HepG2 (cell line): ENCODE results near the gene TEX51. TPM values are rescaled to one million over a fixed set of nuclear protein-coding genes. Genes with fewer than 3 reads are reported as not detected.

Experiments used
- ATAC-seq: fragments of 200-7000 bp; cut with Tn5 transposase; 3 replicates; pipeline ENCODE4 v1.9.1; 2020; ENCODE audit warnings: mild to moderate bottlenecking, moderate library complexity
- BruUV-seq: library from RNA; stranded (reverse); fragments of 400-500 nt; replicated peaks from 2 replicates; lab custom pipeline; 2021; lab: Mats Ljungman, UMichigan
- CTCF ChIA-PET: fragments of 300-600 bp; formaldehyde crosslinking; extraction: SDS; loops from one replicate; lab custom pipeline; 2021; ENCODE audit warnings: low total read pairs, inconsistent platforms, low intra/inter-chr PET ratio; lab: Yijun Ruan, JAX
- POLR2A ChIA-PET: fragments of 350-600 bp; sonication (Branson Sonifier 250); formaldehyde crosslinking; loops from one replicate; lab custom pipeline; 2020; ENCODE audit warnings: antibody characterized with exemption, inconsistent platforms; lab: Yijun Ruan, JAX
- DNase-seq: peaks from one replicate; pipeline ENCODE4 v3.0.0-alpha.2; 2015; ENCODE audit warnings: low spot score
- FAIRE-seq: peaks from 3 replicates; lab custom pipeline; 2011; peaks lifted over from hg19 to GRCh38; lab: Jason Lieb, UNC
- H2AFZ ChIP-seq: one replicate; pipeline ENCODE4 v1.6.1; 2011; ENCODE audit warnings: low read length, inconsistent platforms
- H3K27ac ChIP-seq: fragments of 300-600 bp; 3 replicates; pipeline ENCODE4 v1.8.0; 2011; ENCODE audit warnings: mixed run types, mild to moderate bottlenecking, mixed read lengths, low read length, inconsistent platforms; ENCODE audit not compliant: insufficient read depth; ENCODE audit errors: extremely low read length
- H3K27me3 ChIP-seq, 2 experiments: fragments of 200-600 bp in 1 of 2; 2 replicates in 1 of 2; 3 replicates in 1 of 2; pipeline versions ENCODE4 v1.6.0 to v1.8.0; 2011; ENCODE audit warnings: low read length in 2 of 2, mild to moderate bottlenecking in 2 of 2, moderate library complexity in 2 of 2, inconsistent platforms in 1 of 2; ENCODE audit not compliant: insufficient read depth in 2 of 2, control insufficient read depth in 1 of 2
- H3K36me3 ChIP-seq, 2 experiments: fragments of 200-600 bp in 1 of 2; replicated peaks in 1 of 2; 2 replicates in 1 of 2; 3 replicates in 1 of 2; pipeline versions ENCODE4 v1.5.1 to v1.8.0; 2011; ENCODE audit warnings: low read length in 2 of 2, inconsistent platforms in 1 of 2; ENCODE audit not compliant: insufficient read depth in 2 of 2, control insufficient read depth in 1 of 2
- H3K4me1 ChIP-seq: 2 replicates; pipeline ENCODE4 v1.5.1; 2012; ENCODE audit warnings: low read length, inconsistent platforms; ENCODE audit not compliant: insufficient read depth
- H3K4me2 ChIP-seq: 2 replicates; pipeline ENCODE4 v1.6.0; 2011; ENCODE audit warnings: low read depth, low read length, inconsistent platforms
- H3K4me3 ChIP-seq, 3 experiments: fragments of 200-600 bp in 1 of 3; sonication (generic), shearing (Covaris generic) in 1 of 3; replicated peaks in 1 of 3; 2 replicates each; pipeline ENCODE4 v1.5.1; 2011 to 2016; ENCODE audit warnings: low read length in 3 of 3, inconsistent platforms in 2 of 3, low read depth in 2 of 3, mild to moderate bottlenecking in 2 of 3, control low read depth in 1 of 3, mixed read lengths in 1 of 3; ENCODE audit not compliant: insufficient read depth in 1 of 3
- H3K79me2 ChIP-seq: one replicate; pipeline ENCODE4 v1.6.1; 2011; ENCODE audit warnings: low read length, inconsistent platforms; ENCODE audit not compliant: insufficient read depth
- H3K9ac ChIP-seq: 2 replicates; pipeline ENCODE4 v1.6.0; 2011; ENCODE audit warnings: mild to moderate bottlenecking, low read depth, low read length, inconsistent platforms; ENCODE audit not compliant: insufficient read depth
- H3K9me3 ChIP-seq: 2 replicates; pipeline ENCODE4 v1.5.1; 2012; ENCODE audit warnings: mild to moderate bottlenecking, low read length
- H4K20me1 ChIP-seq: 2 replicates; pipeline ENCODE4 v1.6.0; 2011; ENCODE audit warnings: inconsistent platforms, mild to moderate bottlenecking, low read length, moderate library complexity; ENCODE audit not compliant: insufficient read depth
- IRX3 ChIP-seq: sonication (generic); formaldehyde crosslinking; IDR thresholded peaks from 2 replicates; pipeline ENCODE4 v1.8.1; 2023; ENCODE audit warnings: mild to moderate bottlenecking, low read depth, missing genetic modification reagents, borderline replicate concordance
- JDP2 ChIP-seq: sonication (generic); formaldehyde crosslinking; IDR thresholded peaks from 2 replicates; pipeline ENCODE4 v1.8.1; 2022; ENCODE audit warnings: missing genetic modification reagents, borderline replicate concordance
- MAFF ChIP-seq: IDR thresholded peaks from 2 replicates; pipeline ENCODE4 v1.6.1; 2011; ENCODE audit warnings: low read depth, low read length, improper control_type of control experiment
- MAFK ChIP-seq, 2 experiments: IDR thresholded peaks in 1 of 2; conservative IDR thresholded peaks in 1 of 2; 2 replicates each; pipeline ENCODE4 v1.6.1; 2011; ENCODE audit warnings: improper control_type of control experiment in 2 of 2, low read length in 2 of 2
- STAT6 ChIP-seq: sonication (generic); formaldehyde crosslinking; IDR thresholded peaks from 2 replicates; pipeline ENCODE4 v1.4.0; 2020; ENCODE audit warnings: missing genetic modification reagents, mild to moderate bottlenecking, borderline replicate concordance
- U2AF2 ChIP-seq: fragments of 200-400 bp; formaldehyde crosslinking; IDR thresholded peaks from 2 replicates; pipeline ENCODE4 v1.6.1; 2017; ENCODE audit warnings: low read depth, mild to moderate bottlenecking, low read length
- ZNF30 ChIP-seq: sonication (generic); formaldehyde crosslinking; IDR thresholded peaks from 2 replicates; pipeline ENCODE4 v1.5.0; 2020; ENCODE audit warnings: mild to moderate bottlenecking, missing genetic modification reagents
- ZNF724P ChIP-seq: sonication (generic); formaldehyde crosslinking; IDR thresholded peaks from 2 replicates; pipeline ENCODE4 v1.8.0; 2022; ENCODE audit warnings: missing genetic modification reagents, borderline replicate concordance
- WGBS: methylation state at CpG from one replicate; pipeline ENCODE4 v1.1.6; 2017; ENCODE audit warnings: low lambda C conversion rate; 5-methylcytosine and 5-hydroxymethylcytosine counted together
- in situ Hi-C: cut with HindIII; loops from 2 replicates; pipeline ENCODE4 v1.10.0; 2017; ENCODE audit warnings: low pct_unique_long_range_greater_than_20kb; ENCODE audit not compliant: extremely low pct_ligation_motif_present
- intact Hi-C: fragments of 100-400 bp; cut with micrococcal nuclease; formaldehyde crosslinking; loops from one replicate; pipeline ENCODE4 v1.10.0; 2022; ENCODE audit not compliant: unreplicated experiment
- polyA plus RNA-seq, 8 experiments: library from polyadenylated mRNA; depleted of rRNA in 3 of 8; stranded (reverse) in 7 of 8; unstranded in 1 of 8; fragments of >200 nt; fragmentation: Illumina TruSeq in 4 of 8; extraction: Trizol in 4 of 8; gene quantifications; 2 replicates each; pipeline versions ENCODE4 v1.2.1 to v1.2.3, GENCODE V29; 2011 to 2016; ENCODE audit warnings: low read depth in 4 of 8, missing spikeins in 1 of 8, mixed read lengths in 1 of 8; ENCODE audit not compliant: insufficient read depth in 1 of 8
- total RNA-seq, 5 experiments: library from RNA; depleted of rRNA; stranded (reverse); fragments of >200 nt; fragmentation: Illumina TruSeq; extraction: Trizol; gene quantifications; 2 replicates each; pipeline ENCODE4 v1.2.3, GENCODE V29; 2016; ENCODE audit warnings: low read depth in 1 of 5
- TF ChIP-seq, protein P1 (sequence below): sonication (generic); formaldehyde crosslinking; IDR thresholded peaks from 2 replicates; pipeline ENCODE4 v1.4.0; 2020; ENCODE audit warnings: missing genetic modification reagents
- TF ChIP-seq, protein P2 (sequence below): sonication (generic); formaldehyde crosslinking; IDR thresholded peaks from 2 replicates; pipeline ENCODE4 v1.4.0; 2020; ENCODE audit warnings: missing genetic modification reagents

TEX51 gene
- total and polyA plus RNA-seq, 2 of the 13 experiments (the other 11 are each of a cell fraction or from before 2014, with no cell fraction given), result not detected

DNA sequence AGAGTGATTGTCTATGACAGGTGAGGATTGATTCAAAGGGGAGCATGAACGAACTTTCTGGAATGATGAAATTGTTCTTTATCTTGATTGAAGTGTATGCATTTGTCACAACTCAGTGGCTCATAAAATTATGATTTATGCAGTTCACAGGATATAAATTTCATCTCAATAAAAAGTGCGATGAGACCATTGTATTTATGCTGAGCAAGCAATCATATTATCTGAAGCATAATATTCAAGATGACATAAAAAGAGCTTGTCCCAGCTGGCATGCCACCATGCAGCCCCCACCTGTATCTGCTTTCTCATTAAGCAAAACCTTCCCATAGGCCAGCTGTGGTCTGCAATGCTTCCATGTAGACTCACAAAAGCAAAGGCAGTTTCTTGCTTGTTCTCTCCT lies 49.6 kb upstream of the TEX51 start:
- in situ Hi-C loops (no loop called here), intact Hi-C loops (no loop called here)
- POLR2A ChIA-PET, result no interaction called here
- FAIRE-seq (no peak), ATAC-seq (no peak), DNase-seq (no peak)
- no TSS peak for BruUV-seq
- no peak overlapping the region for H3K27ac ChIP-seq
- WGBS, result 0% methylated on average over 2 of the region's 2 CpGs
- TF ChIP-seq MAFK (conservative IDR thresholded peaks at IDR 0.05 in 1 of 2, IDR thresholded peaks at IDR 0.05 in 1 of 2; ENCODE audit: low read length in 2 of 2) (peak; percentile 87 to 91), ZNF724P (CRISPR knock-in tag) (no peak), JDP2 (CRISPR knock-in tag) (no peak), MAFF (peak; percentile 88), ZNF30 (CRISPR knock-in tag) (no peak), IRX3 (CRISPR knock-in tag) (no peak), U2AF2 (no peak), STAT6 (CRISPR knock-in tag) (no peak)
- TF ChIP-seq, protein P1, sequence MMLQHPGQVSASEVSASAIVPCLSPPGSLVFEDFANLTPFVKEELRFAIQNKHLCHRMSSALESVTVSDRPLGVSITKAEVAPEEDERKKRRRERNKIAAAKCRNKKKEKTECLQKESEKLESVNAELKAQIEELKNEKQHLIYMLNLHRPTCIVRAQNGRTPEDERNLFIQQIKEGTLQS (CRISPR knock-in tag), result no peak
- TF ChIP-seq, protein P2, sequence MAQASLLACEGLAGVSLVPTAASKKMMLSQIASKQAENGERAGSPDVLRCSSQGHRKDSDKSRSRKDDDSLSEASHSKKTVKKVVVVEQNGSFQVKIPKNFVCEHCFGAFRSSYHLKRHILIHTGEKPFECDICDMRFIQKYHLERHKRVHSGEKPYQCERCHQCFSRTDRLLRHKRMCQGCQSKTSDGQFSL, result no peak
- H3K79me2 ChIP-seq, result no peaks in the 10 kb centered on the region
- H3K9ac ChIP-seq, result no peak overlapping the region
- H3K4me3 ChIP-seq, result no peak overlapping the region
- CTCF ChIA-PET, result no interaction called here
- no peaks in the 10 kb centered on the region for H3K36me3 ChIP-seq
- H3K27me3 ChIP-seq, result peaks cover 0 to 22% of the 10 kb centered on the region in 2 experiments; a peak in 2 of 5 replicates
- H2AFZ ChIP-seq, result no peak overlapping the region
- H4K20me1 ChIP-seq, result no peaks in the 10 kb centered on the region
- H3K9me3 ChIP-seq, result no peaks in the 10 kb centered on the region
- H3K4me2 ChIP-seq, result no peak overlapping the region
- no peaks in the 10 kb centered on the region for H3K4me1 ChIP-seq
